Fibroblast of the aortic adventitia (primary cell): ENCODE data around the gene MTHFR. TPM values are rescaled to one million over a fixed set of nuclear protein-coding genes. Genes with fewer than 3 reads are reported as not detected.
A peak's percentile ranks its signal among the peaks of the same experiment; 100 is the strongest.

ENCODE experiments used
- DNase-seq: peaks from one replicate; pipeline ENCODE4 v3.0.0-alpha.2; 2010; ENCODE audit warnings: low read depth
- H3K4me3 ChIP-seq: 2 replicates; pipeline ENCODE4 v1.5.1; 2011; ENCODE audit warnings: low read depth, mild to moderate bottlenecking, control low read depth, low read length, moderate library complexity
- total RNA-seq: library from RNA; depleted of rRNA; stranded (reverse); fragments of >200 nt; gene quantifications from 2 replicates; pipeline ENCODE4 v1.2.3, GENCODE V29; 2012; ENCODE audit warnings: low replicate concordance
- TF ChIP-seq, protein P1 (sequence below): IDR thresholded peaks from 2 replicates; pipeline ENCODE4 v1.5.1; 2011; ENCODE audit warnings: mild to moderate bottlenecking, low read length, control low read depth, inconsistent platforms; ENCODE audit not compliant: insufficient read depth

MTHFR gene
- total RNA-seq, 1 donor: 42.9 TPM

DNA sequence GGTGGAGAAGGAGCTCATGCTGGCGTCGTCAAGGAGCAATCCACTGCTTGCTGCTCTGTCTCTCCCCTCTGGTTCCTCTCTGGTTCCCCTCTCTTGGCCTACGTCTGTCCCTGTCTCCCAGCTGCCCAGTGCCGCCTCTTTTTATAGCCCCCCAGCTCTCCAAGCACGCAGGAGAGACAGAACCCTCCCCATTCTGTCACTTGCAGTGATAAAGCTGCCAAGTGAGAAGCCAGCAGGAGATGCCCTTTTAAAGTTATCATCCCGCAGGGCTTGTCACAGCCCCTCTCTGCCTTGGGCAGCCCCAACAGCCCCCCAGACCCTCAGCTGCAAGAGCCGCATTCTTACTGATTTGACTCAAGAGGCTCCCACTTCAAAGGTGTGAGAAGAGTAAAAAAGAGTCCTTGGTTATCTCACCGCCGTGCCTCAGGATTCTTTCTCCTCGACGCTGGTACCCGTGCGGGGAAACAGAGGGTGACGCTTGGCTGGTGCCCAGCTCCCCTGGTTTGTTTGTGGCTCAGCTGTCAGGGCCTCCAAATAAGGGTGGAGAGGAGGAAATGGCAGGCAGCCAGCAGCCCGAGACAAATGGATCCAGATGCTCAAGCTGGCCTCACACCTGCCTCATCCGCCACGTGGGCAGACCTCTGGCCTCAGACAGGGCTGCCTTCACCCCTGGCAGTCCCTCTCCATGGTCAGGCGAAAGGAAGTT lies 42.1 kb upstream of the MTHFR start, which contains the start of gene NPPA:
NPPA (minus strand) TSS at position 117 of the 706 bp plus-strand sequence; CDS start at position 18, 99 bp downstream.
- no peak within 1 kb of the TSS for H3K4me3 ChIP-seq
- TF ChIP-seq, protein P1, sequence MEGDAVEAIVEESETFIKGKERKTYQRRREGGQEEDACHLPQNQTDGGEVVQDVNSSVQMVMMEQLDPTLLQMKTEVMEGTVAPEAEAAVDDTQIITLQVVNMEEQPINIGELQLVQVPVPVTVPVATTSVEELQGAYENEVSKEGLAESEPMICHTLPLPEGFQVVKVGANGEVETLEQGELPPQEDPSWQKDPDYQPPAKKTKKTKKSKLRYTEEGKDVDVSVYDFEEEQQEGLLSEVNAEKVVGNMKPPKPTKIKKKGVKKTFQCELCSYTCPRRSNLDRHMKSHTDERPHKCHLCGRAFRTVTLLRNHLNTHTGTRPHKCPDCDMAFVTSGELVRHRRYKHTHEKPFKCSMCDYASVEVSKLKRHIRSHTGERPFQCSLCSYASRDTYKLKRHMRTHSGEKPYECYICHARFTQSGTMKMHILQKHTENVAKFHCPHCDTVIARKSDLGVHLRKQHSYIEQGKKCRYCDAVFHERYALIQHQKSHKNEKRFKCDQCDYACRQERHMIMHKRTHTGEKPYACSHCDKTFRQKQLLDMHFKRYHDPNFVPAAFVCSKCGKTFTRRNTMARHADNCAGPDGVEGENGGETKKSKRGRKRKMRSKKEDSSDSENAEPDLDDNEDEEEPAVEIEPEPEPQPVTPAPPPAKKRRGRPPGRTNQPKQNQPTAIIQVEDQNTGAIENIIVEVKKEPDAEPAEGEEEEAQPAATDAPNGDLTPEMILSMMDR: no peak
- DNase-seq: no peak

DNA sequence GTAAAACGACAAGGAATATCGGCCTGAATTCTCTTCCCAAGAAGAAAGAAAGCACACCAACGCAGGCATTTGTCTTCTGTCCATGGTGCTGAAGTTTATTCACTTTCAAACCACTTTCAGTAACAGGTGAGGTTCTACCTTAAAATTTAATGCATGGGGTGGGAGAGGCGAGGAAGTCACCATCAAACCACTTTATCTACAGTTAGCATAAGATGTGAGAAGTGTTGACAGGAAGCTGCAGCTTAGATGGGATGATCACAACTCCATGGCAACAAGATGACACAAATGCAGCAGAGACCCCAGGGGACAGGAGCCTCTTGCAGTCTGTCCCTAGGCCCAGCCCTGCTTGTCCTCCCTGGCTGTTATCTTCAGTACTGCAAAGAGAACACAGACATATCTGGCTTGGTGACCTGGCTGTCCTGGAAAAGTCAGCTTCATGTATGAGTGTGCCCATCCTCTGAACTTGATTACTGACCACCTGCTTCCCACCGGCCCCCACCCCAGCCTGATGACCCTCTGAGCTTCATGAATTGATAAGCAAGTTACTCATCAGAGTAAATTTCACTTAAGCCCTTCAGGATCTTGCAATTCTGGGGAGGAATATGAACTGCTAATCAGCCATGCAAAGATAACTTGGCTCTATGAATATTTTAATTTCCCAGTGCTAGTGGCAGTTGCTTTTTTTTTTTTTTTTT lies 40.0 kb upstream of the MTHFR start:
- peak; percentile 40 for DNase-seq
- TF ChIP-seq, protein P1: no peak
- no peak overlapping the region for H3K4me3 ChIP-seq

DNA sequence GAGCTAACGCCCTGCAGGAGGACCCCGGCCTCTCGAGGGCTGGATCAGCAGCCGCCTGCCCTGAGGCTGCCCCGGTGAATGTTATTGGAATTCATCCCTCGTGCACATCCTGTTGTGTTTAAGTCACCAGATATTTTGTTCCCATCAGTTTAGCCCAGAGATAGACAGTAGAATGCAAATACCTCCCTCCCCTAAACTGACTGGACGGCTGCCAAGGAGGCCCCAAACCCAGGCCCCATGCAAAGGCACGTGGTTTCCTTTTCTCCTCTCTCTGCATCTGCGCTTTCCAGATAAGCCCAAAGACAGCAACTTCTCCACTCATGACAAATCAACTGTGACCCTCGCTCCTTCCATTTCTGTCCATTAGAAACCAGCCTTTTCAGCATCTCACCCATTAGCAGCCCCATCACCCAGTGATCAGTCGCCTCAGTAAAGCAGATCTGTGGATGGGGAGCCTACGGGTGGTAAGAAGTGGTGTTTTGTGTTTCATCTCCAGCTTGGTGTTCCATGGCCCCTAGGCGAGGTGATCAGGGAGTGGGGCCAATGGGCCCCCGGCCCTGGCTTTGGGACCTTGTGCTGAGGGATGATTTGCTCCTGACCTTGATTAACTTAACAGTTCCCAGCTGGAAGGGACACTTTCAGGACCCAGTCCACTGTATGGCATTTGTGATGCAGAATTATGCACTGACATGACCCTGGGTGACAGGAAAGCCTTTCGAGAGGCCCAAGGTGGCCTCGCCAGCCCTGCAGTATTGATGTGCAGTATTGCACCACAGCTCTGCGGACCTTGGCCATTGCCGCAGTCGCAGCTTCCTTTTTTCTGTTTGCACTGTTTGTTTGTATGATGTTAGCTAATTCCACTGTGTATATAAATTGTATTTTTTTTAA lies 36.6 kb upstream of the MTHFR start:
- TF ChIP-seq, protein P1: no peak
- H3K4me3 ChIP-seq: no peak overlapping the region
- DNase-seq: peak; percentile 10

DNA sequence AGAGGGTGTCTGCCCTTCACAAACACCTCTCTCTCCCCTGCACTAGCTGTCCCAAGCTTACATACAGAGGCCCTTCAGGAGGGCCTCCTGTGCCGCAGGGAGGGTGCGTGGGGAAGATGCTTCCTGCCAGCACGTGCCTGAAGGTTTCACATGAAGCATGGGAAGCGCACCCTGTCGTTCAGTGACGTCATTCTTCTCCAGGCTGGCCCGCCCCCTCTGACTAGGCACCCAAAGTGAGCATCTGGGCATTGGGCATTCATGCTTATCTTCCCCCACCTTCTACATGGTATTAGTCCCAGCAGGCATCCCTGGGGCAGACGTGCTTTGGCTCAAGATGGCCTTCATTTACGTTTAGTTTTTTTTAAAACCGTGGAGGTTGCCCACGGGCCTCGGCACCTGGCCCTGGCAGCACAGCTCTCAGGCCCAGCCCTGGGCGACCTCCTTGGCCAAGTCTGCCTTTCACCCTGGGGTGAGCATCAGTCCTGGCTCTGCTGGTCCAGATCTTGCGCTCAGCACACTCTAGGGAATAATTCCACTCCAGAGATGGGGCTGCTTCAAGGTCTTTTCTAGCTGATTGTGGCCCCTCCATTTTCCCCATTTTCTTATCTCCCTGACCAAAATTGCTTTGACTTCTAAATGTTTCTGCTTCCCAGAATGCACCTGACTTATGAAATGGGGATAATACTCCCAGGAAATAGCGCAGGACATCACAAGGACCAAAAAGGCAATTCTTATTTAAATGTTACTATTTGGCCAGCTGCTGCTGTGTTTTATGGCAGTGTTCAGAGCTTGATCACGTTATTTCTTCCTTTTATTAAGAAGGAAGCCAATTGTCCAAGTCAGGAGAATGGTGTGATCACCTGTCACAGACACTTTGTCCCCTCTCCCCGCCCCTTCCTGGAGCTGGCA lies 35.7 kb upstream of the MTHFR start:
- TF ChIP-seq, protein P1: no peak
- DNase-seq: no peak
- H3K4me3 ChIP-seq: no peak overlapping the region

DNA sequence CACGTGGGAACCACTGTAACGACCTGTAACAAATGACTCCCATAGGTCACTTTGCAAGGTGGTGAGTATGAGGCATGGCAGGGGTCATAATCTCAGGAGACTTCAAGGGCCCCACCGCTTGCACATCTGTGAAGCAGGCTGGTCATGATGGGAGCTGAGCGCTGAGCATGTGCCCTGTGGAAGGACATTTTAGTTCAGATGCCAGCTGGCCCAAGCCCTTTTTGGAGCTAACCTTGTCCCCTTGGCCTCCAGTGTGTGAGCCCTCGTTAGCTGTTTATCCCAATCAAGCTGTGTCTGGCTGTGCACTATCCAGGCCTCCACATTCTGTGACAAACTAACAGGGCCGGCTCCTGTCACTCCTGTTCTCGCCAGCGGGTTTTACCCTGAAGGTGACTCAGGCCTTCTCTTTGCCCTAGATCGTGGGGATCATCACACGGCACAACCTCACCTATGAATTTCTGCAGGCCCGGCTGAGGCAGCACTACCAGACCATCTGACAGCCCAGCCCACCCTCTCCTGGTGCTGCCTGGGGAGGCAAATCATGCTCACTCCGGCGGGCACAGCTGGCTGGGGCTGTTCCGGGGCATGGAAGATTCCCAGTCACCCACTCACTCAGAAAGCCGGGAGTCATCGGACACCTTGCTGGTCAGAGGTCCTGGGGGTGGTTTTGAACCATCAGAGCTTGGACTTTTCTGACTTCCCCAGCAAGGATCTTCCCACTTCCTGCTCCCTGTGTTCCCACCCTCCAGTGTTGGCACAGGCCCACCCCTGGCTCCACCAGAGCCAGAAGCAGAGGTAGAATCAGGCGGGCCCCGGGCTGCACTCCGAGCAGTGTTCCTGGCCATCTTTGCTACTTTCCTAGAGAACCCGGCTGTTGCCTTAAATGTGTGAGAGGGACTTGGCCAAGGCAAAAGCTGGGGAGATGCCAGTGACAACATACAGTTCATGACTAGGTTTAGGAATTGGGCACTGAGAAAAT lies 34.3 kb upstream of the MTHFR start:
- TF ChIP-seq, protein P1: no peak
- no peak overlapping the region for H3K4me3 ChIP-seq
- DNase-seq: no peak
